HFF-Myc (cell line): Measurements from ENCODE around the gene NCKAP5.

ENCODE experiments used
- DNase-seq: peaks from one replicate; pipeline ENCODE4 v3.0.0-alpha.2; 2011; ENCODE audit warnings: low read depth; ENCODE audit errors: extremely low read depth
- H3K4me3 ChIP-seq: replicated peaks from 2 replicates; pipeline ENCODE4 v1.5.1; 2011; ENCODE audit warnings: low read depth, mild to moderate bottlenecking, control low read depth, low read length
- CTCF ChIP-seq: IDR thresholded peaks from 2 replicates; pipeline ENCODE4 v1.5.1; 2012; ENCODE audit warnings: mild to moderate bottlenecking, low read depth, low read length, control low read depth; ENCODE audit errors: missing control alignments

The NCKAP5 gene

GRCh38 chr2:133334923-133335322 lies 233.3 kb downstream of the NCKAP5 start:
- DNase-seq = no peak
- no peak overlapping the region for H3K4me3 ChIP-seq
- no peak for TF ChIP-seq CTCF

- no peak for DNase-seq
- no peak for TF ChIP-seq CTCF
- no peak overlapping the region for H3K4me3 ChIP-seq
Measured at GRCh38 chr2:133333181-133333580, 235.1 kb downstream of the NCKAP5 start.

GRCh38 chr2:133331436-133331835 lies 236.8 kb downstream of the NCKAP5 start:
- no peak for DNase-seq
- no peak overlapping the region for H3K4me3 ChIP-seq
- no peak for TF ChIP-seq CTCF

GRCh38 chr2:133326652-133327397 lies 241.4 kb downstream of the NCKAP5 start:
- DNase-seq = no peak
- no peak for TF ChIP-seq CTCF
- H3K4me3 ChIP-seq = no peak overlapping the region

- no peak for TF ChIP-seq CTCF
- H3K4me3 ChIP-seq = no peak overlapping the region
- no peak for DNase-seq
Measured at GRCh38 chr2:133324150-133324561, 244.1 kb downstream of the NCKAP5 start.

GRCh38 chr2:133322909-133323308 lies 245.4 kb downstream of the NCKAP5 start:
- TF ChIP-seq CTCF = no peak
- no peak overlapping the region for H3K4me3 ChIP-seq
- no peak for DNase-seq

- DNase-seq = no peak
- TF ChIP-seq CTCF = no peak
- H3K4me3 ChIP-seq = no peak overlapping the region
Measured at GRCh38 chr2:133317178-133317577, 251.1 kb downstream of the NCKAP5 start.
